HG03469 (cell line): ENCODE measurements around the gene PPIL1.
A peak's percentile ranks its signal among the peaks of the same experiment; 100 is the strongest.
"Not testable (repeated sequence)": the region's sequence is repeated elsewhere in the genome, so short reads cannot be mapped to it uniquely, and the experiment has no call there.

ENCODE experiments used
- ATAC-seq: cut with Tn5 transposase; IDR thresholded peaks from one replicate; pipeline ENCODE4 v1.9.1; 2021; ENCODE audit warnings: mild to moderate bottlenecking, moderate library complexity, moderate number of reproducible peaks; ENCODE audit not compliant: unreplicated experiment

The PPIL1 gene

DNA sequence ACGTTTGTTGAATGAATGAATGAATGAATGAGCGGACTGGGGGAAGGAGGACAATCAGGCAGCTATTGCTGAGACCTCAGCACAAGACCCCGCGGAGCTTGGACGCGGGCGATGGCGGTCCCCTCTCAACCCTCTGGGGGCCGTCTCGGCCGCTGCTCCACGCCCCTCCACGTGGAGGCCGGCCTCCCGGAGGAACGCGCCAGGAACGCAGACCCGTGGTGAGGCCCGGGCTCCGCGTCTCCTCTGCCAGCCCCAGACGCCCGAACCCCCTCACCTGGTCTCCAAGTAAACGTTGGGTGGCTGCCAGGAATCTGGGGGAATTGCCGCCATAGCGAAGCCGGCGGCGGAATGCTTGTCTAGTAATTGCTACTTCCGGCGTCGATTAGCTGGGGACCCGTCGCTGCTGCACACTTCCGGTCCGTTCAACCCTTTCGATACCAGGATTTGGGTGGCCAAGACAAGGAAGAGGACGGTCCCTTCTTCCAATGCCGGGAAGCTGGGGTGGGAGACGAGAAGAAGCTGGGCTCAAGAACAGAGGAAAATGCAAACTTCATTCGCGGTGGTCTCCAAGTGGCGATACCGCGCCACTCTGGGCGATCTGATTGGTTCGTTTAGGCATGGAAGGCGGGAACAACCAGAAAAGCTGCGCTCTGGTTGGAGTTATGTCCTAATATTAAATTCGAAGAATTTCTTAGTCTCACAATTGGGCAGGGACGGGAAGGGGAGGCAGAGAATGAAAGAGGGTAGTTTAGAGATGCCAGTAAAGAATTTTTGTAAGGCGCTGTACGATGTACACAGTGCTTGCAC, at the start of gene PPIL1:
Gene PPIL1 (minus strand): TSS at position 361 of the 807 bp plus-strand sequence. CDS start 31 bp downstream, at position 330.
- no peak for ATAC-seq

DNA sequence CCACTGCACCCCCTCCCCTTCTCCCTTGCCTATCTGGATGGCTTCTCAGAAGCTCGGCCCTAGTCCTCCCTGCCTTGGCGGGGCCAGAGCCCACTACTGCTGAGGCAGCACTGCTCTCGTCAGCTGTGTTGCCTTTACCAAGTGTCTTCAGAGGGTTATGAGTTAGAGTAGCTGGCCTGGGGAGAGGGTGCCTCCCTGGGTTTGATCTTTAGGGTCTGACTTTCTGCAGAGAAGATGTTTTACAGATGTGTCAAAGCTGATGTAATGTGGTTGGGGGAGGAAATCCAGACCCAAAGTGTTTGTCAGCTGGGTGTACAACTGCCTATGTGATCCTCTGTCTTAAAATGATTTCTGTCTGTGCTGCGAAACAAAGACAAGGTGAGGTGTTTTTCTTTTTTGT, 49.5 kb upstream of the PPIL1 start:
- no peak for ATAC-seq

DNA sequence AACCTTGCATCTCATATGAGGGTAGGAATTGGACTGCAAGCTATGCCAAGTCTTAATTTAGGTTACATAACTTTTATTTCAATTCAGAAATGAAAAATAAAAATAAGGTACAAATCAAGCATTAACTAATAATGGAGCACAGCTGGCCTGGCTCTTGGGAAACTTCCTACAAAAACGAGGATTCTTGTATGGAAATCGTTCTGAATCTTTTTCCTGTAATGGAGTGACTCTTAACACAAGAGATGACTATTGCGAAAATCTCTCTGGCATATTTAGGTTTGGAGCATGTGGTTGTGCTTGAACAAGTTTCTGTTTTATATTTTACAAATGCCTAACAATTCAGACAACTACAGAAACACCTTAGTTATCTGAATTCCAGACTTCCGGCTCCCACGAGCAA, 45.9 kb upstream of the PPIL1 start:
- no peak for ATAC-seq

DNA sequence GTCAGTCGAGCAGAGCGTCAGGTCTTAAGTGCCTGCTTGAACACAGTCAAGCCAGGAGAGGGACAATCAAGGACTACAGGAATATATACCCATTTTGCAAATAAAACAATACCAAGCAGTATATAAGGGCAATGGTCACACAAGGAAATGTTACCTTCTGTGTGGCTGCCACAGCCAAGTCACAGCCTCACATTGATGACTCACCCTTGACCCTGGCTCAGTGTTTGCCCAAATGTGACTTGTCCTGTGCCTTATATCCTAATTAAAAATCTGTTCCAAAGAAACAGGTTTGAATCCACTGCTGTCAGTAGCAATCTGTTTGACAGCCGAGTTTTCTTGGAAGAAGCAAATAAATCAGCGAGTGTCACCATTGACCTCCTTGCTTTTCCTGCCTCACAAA, 45.4 kb upstream of the PPIL1 start:
- ATAC-seq, result no peak

DNA sequence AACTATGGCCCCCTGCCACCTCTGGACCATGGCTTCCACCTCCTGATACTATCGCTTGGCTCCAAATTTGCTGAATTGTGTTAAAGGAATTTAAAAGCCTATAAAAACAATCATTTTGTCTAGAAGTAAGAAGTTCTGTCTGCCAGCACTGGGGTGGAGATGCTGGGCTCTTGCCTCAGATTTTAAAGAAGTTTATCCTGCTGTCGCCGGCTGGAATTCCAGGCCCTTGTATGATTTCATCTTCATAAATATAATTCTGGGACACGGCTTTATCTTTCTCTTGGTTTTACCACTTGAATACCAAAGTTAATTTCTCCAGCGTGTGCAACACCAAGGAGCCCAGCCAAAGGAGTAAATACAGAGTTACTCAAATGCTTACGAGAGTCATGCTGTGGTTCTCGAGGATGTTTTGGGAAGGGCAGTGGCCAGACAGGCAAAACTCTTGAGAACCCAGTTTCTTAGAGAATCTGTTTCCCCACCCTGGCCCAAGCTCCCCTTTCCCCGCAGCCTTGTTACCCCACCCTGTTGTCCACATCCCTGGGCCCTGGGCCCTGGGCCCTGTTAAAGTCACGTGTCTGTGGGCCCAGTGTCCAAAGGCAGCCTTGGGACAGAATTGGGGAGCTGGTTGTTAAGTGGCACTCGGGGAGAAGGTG, 43.1 kb upstream of the PPIL1 start:
- ATAC-seq, result no peak

DNA sequence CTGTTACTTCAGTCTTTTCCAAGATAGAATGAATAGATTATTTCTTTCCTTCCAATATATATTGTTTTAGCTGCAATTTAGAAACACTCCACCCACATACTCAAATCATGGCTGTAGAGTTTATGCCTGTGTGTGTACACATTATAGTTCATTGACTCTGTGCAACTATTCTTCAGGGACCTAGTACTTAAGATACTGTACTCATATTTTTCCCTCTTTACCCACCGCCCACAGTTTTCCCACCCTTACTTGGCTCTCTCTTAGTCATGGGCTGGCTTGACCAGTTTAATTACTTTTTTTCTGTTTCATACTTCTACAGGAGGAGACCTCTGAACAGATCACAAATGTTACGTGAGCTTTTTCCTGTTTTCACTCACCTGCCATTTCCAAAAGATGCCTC, 41.5 kb upstream of the PPIL1 start:
- ATAC-seq, result no peak

DNA sequence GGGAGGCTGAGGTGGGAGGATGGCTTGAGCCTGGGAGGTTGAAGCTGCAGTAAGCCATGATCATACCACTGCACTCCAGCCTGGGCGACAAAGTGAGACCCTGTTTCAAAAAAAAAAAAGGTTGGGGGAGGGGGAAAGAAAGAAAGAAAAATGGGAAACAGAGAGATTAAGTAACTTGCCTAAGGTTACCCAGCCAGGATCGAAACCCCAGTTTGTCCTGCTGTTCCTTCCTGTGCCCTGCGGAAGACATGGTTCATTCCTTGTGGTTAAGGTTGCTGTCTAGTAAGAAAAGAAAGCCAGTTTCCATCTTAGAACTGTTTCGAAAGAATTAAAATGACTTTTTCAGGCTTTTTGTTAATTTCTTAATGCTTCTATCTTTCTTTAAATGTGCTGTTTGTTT, 41.0 kb upstream of the PPIL1 start:
- no peak for ATAC-seq

DNA sequence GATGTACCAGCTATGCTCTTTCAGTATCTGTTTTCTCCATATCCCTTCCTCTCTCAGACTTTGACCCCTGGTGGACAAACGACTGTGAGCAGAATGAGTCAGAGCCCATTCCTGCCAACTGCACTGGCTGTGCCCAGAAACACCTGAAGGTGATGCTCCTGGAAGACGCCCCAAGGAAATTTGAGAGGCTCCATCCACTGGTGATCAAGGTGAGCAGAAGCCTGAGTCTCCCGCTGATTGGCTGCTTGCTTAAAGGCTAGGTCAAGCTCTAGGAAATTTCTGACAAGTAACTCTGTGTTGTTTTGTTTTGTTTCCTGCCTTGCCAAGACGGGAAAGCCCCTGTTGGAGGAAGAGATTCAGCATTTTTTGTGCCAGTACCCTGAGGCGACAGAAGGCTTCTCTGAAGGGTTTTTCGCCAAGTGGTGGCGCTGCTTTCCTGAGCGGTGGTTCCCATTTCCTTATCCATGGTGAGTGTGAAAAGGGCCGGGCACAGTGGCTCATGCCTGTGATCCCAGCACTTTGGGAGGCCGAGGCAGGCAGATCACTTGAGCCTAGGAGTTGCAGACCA, 39.7 kb upstream of the PPIL1 start:
- no peak for ATAC-seq

DNA sequence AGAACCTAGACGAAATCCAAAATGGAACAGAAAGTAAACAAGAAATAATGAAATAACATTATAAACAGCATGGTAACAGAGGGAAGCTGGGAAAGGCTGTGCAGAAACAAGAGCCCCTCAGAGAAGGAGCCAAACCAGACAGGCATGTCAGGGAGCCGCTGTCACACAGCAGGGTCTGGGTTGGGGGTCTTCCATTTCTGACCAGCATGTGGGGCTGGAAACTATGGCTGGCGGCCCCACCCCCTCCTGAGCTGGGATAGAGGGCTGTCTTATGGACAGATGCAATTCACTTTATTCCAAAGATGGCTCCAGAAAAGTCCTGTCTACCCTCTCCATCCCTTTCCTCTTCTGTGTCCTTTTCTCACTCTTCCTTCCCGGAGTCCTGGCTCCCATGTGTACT, 38.5 kb upstream of the PPIL1 start:
- ATAC-seq, result no peak

DNA sequence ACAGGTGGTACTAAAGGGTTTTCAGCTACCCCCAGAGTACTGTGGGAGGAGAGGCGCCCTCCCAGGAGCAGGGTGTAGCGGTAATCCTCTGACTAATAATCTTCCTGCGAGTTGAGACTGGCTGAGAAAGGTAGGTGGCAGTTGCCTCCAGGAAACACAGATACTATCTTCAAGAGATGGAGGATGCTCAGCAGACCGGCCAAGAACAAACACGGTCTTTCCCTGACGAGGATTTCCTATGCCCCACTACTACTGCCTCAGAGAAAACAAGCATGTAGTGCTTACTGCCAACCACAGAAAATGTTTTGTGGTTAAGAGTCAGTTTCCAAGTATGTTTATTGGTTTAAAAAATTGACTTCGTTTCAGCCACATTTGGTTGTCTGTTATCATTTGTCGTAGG, 38.0 kb upstream of the PPIL1 start:
- peak; percentile 86 for ATAC-seq

DNA sequence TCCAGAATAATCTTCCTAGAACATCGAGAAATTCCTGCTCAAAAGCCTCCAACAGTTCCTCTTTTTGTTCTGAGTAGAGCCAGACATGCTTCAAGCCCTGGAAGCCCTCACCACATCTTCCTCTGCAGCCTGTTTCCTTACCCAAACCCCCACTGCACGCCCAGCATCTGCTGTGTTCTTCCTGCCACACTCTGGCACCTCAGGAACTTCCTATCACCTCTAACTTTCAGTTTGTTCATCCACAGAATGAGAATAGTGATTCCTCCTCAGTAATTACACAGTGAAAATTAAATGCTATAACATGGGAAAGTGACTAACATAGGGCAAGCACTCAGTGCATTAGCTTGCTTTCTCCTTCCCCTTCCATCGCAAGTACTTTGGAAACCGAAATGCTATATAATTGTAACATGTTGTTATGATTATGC, 37.4 kb upstream of the PPIL1 start:
- no peak for ATAC-seq

DNA sequence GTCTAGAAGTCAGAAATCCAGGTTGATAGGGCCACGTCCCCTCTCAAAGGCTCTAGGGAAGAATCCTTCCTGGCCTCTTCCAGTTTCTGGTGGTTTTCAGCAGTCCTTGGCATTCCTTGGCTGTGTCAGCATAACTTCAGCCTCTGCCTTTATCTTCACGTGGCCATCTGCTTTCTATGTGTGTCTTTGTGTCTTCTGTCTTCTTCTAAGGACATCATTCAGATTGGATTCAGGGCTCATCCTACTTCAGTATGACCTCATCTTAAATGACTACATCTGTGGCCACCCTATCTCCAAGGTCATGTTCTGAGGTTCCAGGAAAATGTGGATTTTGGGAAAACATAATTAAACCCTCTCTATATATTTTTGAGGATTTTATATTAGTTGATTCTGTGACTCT, 34.1 kb upstream of the PPIL1 start:
- ATAC-seq, result no peak

DNA sequence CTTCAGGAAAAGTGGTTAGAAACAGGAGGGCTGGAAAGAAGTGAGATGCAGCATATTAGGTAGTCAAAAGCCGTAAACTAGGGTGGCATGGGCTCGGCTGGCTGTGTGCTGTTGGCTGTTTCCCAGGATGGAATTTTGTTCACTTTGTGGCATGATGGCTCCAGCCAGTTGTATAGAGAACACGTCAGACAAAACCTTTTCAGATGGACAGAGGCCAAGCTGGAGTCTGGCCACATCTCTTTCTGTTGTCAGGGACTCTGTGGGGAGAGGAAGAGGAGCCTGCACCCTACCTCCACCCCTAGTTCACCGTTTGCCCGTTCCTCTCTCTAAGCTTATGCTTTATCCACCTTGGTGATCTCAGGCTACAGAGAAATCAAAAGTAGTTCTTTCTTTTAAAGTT, 33.2 kb upstream of the PPIL1 start:
- no peak for ATAC-seq

DNA sequence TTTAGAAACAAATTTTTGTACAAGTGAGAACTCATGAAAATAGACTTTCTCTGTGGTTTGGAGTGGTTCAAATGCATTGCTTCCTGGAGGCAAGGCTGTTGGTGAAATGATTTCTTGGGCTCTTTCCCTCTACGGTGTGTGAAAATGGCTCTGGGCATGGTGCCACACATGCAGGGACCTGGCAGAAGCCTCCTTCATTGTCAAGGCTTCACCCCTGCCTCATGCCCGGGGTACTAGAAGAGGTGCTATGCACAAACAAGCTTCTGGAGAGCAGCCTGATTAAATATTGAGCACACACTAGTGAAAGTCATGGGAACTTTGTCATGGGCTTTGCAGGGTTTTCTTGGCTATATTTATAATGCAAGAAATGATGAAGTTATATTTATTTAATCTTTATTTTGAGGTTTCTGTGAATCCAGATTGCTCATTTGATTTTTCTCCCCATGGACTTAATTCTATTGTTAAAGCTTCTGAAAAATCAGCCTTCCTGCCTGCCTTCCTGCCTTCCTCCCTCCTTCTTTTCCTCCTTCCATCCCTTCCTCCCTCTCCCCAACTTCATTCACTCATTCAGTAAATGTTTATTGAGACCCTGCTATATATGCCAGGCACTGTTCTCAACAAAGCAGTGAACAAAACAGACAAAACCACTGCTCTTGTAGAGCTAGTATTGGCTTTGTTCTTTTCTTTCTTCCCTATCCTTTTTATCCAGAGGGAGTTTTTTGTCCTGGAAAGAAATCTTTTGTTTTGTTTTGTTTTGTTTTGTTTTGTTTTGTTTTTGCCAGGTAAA, 32.1 kb upstream of the PPIL1 start:
- ATAC-seq, result no peak

DNA sequence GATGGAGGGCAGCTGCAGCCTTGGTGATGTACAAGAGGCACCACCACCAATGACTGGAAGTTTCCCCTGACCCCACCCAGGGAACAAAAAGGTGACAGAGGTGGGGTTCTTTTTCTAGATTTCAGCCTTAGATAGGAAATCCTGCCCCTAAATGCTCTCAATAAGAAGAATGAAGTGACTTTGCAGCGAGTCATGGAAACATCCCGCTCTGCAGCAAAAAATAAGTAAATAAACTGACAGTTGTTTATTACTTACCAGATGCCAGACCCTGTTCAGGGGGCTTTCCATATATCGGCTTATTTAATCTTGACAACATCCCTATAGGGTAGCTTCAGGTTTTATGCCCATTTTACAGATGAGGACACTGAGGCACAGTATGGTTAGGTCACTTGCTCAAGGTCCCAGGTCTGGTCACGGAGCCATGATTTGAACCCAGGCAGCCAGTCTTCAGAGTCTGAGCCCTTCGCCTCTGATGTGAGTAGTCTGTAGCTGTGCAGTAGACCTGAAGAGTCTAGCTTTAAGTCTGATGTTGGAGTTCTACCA, 30.3 kb upstream of the PPIL1 start:
- no peak for ATAC-seq

DNA sequence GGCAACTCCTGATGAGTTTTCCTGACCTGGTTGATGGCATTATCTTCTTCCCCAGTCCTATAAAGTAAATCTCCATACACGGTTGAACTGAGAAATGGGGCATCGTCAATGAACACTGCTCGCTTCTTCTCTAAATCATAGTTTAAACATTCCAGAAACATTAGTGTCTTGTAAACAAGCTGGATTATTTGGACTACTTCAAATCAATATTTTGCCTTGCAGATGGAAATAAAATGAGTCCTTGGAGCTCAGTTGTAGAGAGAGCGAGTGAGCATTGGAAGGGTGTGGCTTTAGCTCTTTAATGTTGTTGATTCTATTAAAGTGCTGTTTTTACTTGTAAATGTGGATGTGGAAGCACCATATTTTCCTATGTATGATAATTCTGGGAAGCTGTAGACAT, 29.5 kb upstream of the PPIL1 start:
- no peak for ATAC-seq

DNA sequence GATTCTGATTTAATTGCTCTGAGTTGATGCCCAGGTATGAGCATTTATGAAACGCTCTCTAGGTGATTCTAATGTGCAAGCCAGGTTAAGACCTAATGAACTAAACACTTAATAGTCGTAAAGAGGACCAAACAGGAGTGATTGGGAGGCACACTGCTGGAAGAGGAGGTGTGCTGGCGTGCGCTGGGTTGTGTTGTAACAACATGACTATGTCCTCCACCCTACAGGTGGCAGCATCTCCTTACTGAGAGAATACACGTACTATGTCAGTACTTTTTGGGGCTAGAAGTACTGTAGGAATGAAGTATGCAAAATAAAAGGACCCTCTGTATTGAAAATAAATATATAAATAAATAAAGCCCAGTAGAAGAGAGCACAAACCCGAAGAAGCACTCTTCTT, 23.0 kb upstream of the PPIL1 start:
- no peak for ATAC-seq

DNA sequence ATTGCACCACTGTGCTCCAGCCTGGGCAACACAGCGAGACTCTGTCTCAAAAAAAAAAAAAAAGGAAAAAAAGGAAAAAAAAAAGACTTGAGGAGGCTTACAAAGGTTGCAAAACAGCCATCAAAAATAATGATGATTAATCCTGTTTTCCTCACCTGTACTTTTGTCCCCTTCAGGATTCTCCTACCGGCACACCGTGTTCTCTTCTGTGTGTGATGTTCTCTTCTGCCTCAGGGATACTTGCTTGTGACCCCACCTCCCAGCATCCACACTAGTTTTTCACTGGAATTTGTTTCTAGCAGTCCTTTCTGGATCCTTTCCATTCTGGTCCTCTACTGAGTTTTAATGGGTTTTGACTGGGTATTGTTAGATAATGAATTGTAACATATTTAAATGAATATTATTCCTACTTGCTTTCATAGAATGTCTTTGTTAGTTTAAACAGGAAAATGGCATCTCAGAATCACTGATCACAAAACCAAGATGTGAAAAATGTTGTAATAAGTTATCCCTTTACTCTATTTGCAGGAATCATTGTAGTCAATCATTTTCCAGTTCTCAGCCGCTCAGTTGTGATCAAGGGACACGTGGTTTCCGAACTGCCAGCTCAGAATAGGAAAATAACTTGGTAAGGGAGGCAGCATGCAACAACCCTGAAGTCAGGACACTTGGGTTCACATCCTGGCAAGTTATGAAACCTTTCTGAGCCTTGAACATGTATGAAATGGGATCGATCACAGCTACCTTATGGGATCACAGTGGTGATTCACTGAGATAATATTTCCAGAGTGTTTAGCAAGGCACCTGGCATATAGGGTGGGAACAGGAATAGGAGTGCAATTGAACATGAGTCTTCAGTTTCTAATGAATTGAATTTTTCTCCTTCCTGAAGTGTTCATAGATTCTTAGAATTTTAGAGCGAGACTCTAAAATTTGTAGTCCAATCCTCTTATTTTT, 19.7 kb upstream of the PPIL1 start:
- ATAC-seq, result no peak

DNA sequence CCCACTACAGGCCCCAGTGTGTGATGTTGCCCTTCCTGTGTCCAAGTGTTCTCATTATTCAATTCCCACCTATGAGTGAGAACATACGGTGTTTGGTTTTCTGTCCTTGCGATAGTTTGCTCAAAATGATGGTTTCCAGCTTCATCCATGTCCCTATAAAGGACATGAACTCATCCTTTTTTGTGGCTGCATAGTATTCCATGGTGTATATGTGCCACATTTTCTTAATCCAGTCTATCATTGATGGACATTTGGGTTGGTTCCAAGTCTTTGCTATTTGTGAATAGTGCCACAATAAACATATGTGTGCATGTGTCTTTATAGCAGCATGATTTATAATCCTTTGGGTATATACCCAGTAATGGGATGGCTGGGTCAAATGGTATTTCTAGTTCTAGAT, 16.6 kb upstream of the PPIL1 start:
- not testable (repeated sequence) for ATAC-seq

DNA sequence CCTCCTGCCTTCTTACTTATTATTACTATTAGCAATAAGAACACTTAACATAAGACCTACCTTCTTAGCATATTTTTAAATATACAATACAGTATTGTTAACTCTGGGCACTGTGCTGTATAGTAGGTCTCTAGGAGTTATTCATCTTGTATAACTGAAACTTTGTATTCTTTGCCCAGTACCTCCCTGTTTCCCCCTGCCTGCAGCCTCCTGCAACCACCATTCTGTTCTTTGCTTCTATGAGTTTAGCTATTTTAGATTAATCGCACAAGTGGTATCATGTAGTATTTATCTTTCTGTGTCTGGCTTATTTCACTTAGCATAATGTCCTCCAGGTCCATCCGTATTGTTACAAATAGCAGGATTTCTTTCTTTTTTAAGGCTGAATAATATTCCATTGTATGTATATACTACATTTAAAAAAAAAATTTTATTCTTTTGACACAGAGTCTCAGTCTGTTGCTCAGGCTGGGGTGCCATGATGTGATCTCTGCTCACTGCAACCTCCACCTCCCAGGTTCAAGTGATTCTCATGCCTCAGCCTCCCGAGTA, 15.6 kb upstream of the PPIL1 start:
- no peak for ATAC-seq
